Stomach (tissue), 4 donors: ENCODE data around the gene CLIP2.

Experiments used
- CTCF ChIP-seq, 7 experiments: fragments of 450-650 bp in 4 of 7; fragments of 200-600 bp in 3 of 7; sonication (generic) in 3 of 7; IDR thresholded peaks; one replicate each; pipeline ENCODE4 v1.5.1; 2016 to 2019; ENCODE audit warnings: antibody characterized with exemption in 7 of 7, control low read depth in 2 of 7, mild to moderate bottlenecking in 1 of 7
- POLR2A ChIP-seq, 4 donors: fragments of 450-650 bp; IDR thresholded peaks; one replicate each; pipeline ENCODE4 v1.6.1; 2016; ENCODE audit warnings: antibody characterized with exemption in 4 of 4, control low read depth in 2 of 4, mild to moderate bottlenecking in 1 of 4, moderate library complexity in 1 of 4

GRCh38 chr7:74256491-74257408 lies 32.5 kb upstream of the CLIP2 start:
- TF ChIP-seq POLR2A (IDR thresholded peaks at IDR 0.05) (no peak), CTCF (IDR thresholded peaks at IDR 0.05) (no peak)
